Forelimb muscle (tissue), 1 donor: ENCODE data around the gene GRIN2A. TPM values are rescaled to one million over a fixed set of nuclear protein-coding genes. Genes with fewer than 3 reads are reported as not detected.
"Not testable (repeated sequence)": the region's sequence is repeated elsewhere in the genome, so short reads cannot be mapped to it uniquely, and the experiment has no call there.

Experiments
- DNase-seq: peaks from one replicate; pipeline ENCODE4 v3.0.0-alpha.2; 2013; ENCODE audit warnings: low read depth
- polyA plus RNA-seq: library from polyadenylated mRNA; unstranded; fragments of 120-200 nt; gene quantifications from one replicate; pipeline ENCODE4 v1.2.1, GENCODE V29; 2013; ENCODE audit not compliant: insufficient read length

GRIN2A gene
- polyA plus RNA-seq, 1 donor = 0.23 TPM

DNA sequence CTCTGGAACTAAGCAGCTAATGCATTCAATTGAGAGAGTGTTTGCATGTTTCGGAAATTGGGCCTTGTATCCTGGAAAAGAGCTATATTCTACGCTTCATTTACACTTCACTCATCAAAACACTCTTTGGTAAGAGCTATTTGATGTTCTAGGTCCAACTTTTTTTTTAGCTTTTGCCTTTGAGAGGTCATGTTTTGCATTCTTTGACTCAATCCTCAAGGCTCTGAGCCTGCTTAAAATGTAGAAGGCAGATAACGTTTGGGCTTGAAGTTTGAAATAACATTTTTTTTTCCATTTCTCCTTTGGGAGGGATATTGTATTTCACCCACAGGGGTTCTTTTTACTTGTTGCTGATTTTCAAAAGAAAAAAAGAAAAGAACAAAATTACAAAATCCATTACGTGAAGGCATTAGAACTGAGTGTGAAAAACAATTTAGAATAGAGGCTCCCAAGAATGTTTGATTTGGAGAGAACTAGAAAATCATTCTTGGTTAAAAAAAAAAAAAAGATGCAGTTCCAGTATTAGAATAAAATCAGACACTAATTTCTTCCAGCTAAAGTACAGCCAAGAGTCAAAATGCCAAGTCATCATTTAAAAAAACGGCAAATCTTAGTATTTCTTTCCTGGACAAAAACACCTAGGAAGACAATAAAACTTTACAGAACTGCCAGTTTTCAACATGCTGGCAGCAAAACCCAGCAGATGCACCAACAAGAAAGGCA, 268.5 kb downstream of the GRIN2A start:
- no peak for DNase-seq

DNA sequence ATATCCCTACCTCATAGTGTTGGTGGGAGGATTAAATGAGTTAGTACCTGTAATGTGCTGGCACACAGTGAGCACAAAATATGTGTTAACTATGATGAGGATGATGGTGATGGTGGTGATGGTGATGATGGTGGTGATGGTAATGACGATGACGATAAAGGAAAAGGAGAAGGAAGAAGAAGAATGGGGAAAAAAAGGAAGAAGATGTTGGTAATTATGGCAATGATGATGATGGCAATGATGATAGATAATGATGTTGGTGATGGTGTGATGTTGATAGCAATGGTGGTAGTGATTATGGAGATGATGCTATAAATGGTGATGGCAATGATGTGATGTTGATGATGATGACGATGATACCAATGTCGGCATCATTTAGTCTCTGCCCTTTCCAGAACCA, 270.2 kb downstream of the GRIN2A start:
- no peak for DNase-seq

DNA sequence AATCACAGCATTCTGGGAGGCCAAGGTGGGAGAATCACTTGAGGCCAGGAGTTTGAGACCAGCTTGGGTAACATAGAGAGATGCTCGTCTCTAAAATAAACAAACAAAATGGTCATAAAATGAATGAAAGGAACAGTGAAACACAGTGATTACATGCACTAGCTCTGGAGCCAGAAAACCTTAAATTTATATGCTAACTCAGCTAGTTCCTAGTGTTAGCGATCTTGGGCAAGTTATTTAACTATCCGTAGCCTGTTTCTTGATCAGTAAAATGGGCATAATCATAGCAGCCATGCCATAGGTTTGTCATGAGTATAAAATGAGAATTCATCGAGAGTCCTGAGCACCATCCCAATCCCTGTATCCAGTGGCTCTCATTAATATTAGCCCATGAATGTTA, 271.0 kb downstream of the GRIN2A start:
- no peak for DNase-seq

- no peak for DNase-seq
Measured at GRCh38 chr16:9909072-9909825, 273.0 kb downstream of the GRIN2A start.

DNA sequence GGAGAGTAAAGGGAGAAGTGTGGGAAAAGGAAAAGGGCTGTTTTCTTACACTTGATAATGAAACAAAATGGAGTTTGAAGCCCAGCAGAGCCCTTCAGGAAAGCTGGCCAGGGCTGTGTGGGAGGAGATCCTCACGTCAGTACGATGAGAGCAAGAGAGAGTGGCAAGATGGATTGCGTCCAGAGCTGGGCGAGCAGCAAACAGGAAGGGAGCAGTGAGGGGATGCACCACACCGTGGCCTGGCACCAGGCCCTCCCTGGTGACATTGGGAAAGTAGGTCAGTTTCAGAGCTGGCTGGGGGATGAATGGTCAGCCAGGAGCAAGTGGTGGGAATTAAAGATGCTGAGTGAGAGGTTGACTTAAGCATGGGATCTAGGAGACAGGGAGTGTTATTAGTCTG, 273.6 kb downstream of the GRIN2A start:
- no peak for DNase-seq

GRCh38 chr16:9907752-9908151, 274.5 kb downstream of the GRIN2A start:
- DNase-seq = no peak

DNA sequence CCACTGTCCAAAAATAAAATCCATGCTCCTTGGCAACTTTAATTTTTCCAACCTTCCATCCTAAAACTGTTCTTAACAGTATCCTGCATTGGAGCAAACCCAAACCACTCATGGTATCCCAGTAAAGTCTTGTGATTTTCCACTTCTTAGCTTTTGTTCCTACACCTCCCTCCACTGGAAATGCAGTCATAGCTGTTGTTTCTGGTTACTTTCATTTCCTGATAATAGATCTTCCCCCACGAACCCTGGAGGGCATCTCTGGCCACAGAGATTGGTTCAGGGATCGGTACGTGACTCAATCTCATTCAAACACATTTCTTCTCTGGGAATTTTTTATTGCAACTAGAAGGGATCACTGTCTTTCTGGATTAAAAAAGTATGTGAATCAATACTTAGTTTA, 276.0 kb downstream of the GRIN2A start:
- no peak for DNase-seq

DNA sequence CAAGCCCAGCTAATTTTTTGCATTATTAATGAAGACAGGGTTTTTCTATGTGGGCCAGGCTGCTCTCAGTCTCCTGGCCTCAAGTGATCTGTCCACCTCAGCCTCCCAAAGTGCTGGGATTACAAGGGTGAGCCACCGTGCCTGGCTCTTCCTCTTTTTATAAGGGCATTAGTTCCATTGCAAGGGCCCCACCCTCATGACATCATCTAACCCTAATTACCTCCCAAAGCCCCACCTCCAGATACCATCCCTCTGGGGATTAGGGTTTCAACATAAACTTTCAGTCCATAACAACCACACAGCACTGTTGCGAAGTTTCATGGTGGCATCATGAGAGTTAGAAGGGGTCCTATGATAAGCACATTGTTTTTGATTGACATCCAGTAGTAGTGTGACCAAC, 277.7 kb downstream of the GRIN2A start:
- DNase-seq = no peak

DNA sequence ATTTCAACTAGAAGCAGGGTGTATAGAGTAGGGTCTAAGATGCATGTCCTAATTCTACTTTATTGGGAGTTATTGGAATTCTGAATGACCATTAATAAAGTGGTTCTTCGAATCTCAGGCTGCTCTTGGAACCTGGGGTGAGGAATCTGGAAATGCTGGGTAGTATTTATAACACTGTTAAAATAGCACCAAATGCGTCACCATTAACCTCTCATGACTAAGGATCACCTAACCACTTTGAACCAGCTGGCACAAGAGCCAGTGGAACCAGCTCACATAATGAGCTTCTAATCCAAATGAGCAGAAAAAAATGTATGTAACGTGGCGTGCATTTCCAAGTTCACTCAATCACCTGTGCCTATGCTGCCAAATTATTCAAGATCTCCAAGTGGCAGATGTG, 281.7 kb downstream of the GRIN2A start:
- DNase-seq = no peak

DNA sequence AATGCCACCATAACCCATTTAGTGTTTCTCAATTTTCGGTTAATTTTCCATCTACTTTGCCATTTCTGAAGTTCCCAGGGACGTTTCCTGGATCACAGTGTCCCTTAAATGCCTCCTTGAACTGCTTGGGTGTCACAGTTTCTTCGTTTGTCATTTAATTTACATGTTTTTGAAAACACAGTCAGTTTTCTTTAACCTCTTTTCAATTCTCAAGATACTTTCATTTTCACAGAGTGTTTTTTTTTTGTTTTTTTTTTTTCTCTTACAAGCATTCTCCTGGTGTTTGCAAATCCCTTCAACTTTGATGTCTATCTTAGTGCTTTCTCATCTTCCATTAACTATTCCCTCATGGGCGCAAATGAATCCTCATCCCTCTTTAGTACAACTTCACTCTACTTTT, 283.7 kb downstream of the GRIN2A start:
- DNase-seq = no peak

DNA sequence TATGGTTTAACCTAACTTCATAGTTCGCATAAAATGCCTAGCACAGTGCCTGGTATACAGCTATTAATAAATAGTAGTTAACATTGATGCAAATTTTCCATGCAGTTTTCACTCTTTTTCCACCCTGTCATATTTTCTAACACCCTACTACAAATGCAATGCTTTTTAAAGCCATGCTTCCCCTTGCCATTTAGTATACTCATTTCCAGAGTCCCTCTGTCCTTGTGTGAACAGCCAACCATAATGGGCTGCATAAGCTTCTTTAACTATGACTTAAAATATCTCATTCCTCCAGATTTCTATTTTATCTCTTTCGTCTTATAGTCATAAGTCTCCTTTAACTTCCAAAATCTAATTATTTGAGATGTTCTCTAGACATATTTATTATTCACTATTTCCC, 284.1 kb downstream of the GRIN2A start:
- DNase-seq = no peak

DNA sequence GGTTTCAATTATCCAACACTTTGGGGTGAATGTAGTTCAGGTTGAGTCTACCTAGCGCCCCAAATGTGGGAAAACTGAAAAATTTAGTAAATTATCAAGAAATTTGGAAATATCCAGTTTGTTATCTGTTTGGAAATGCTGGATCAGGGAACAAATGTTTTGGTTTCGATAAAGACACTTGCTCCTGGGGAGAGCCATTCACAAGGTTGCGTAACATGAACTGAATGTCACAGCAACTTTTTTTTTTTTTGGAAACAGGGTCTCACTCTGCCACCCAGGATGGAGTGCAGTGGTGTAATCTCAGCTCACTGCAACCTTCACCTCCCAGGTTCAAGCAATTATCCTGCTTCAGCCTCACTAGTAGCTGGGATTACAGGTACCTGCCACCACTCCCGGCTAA, 286.4 kb downstream of the GRIN2A start:
- DNase-seq = no peak

DNA sequence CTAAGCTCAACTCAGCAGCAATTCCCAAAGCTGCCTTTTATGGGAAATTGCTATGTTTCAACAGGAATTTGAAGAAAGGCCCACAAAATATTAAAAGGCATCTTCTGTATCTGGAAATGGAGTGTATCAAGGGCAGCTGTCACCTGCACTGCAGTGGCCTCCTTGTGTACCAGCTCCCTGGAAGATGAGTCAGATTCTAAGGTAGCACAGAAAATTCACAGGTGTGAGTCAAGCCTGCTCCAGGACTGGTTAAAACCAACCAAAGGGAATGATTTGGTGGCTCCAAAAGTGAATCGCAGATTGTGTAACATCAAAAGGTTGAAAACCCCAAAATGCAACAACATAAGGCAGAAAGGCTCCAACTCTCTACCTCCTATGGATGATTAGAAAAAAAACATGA, 296.4 kb downstream of the GRIN2A start:
- DNase-seq = no peak

GRCh38 chr16:9885467-9885866, 296.8 kb downstream of the GRIN2A start:
- no peak for DNase-seq

GRCh38 chr16:9875981-9876380, 306.2 kb downstream of the GRIN2A start:
- not testable (repeated sequence) for DNase-seq

DNA sequence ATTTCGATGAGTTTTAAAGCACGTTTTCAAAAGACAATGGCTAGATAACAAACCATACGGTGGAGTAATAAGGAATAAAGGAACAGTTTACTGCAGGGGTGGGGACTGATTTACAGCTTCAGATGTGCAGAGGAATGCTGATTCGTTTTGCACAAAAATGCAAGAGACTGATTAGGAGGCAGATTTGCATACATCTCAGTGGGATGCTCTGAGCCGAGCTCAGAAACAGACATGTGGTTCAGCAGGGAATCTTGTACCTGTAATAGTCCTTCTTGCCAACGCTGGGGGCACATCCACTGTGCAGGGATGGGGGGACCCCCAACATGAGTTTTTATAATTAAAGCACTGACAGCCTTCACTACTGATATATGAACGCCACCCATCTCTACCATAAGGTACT, 308.0 kb downstream of the GRIN2A start:
- DNase-seq = no peak

GRCh38 chr16:9870962-9871361, 311.3 kb downstream of the GRIN2A start:
- no peak for DNase-seq

DNA sequence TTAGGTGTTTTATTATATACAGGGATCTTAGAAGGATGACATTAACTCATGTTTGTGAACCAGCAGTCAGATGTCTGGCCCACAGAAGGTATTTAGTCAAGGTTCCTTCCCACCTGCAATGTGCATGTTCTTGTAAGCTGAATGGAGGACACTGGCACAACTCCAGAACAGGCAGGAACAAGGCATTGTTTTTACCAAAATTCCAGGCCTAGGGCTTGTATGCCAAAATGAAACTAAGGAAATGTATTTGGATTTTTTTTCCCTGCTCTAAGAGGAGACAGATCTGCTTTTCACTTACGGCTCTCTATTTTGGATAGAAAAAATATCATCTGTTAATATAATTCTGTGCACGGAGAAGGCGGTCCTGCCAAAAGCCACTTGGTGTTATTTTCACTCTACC, 312.5 kb downstream of the GRIN2A start:
- DNase-seq = no peak

DNA sequence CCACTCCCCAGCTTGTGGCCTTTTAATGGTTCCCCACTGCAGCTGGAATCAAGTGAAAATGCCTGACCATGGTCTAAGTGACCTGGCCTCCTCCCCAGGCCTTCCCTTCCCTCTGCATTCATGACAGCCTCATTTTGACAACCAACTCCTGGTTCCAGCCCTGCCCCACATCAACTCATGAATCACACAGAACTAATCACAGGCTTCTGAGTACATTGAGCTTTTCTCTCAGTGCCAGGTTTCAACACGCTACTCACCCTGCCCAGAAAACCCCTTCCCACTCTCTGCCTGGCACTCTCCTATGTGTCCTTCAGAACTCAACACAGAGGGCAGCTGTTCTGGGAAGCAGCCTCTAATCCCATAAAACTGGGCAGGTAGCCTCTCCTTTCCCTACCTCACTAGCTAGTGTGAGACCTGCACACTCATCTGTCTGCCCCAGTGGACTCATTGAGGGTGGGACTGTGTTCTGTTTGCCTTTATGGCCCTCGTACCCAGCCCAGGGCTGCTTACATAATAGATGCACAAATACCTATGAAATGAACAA, 313.6 kb downstream of the GRIN2A start:
- no peak for DNase-seq

- no peak for DNase-seq
Measured at GRCh38 chr16:9867176-9867575, 315.1 kb downstream of the GRIN2A start.

DNA sequence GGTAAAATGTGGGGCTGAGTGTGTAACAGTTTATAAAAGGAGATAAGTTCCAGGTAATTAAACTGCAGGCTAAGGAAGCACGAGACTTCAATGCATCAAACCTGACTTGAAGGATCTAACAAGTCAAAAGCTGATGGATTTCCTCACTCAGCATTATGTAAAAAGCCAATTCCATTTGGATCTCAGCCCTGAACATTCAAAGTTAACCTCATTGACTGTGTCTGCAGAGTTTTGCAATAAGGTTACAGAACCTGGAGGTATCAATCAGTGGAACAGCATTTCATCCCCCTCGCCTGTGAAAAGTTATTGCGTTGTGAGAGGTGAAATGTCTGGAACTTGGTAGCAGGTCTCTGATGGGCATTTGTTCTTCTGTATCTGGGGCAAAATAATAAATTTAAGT, 317.8 kb downstream of the GRIN2A start:
- no peak for DNase-seq

DNA sequence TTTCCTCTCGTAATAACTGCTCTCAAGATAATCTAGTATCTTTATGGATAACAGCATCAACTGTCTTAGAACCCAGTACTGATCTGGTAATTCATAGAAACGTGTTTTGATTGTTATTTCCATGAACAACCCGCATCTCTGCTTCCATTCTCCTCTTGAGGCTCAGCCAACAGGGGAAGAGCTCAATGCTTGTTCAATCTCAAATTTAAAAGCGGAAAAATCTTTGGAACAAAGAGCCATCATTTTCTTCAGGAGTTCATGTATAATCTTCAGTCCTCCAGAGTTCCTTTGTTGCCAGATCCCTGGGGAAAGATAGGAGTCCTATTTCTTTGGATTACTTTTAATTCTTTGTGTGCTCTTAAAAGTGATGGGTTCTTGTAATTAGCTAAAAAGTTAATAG, 319.9 kb downstream of the GRIN2A start:
- DNase-seq = no peak

- no peak for DNase-seq
Measured at GRCh38 chr16:9860876-9861275, 321.4 kb downstream of the GRIN2A start.
